Thoracic aorta (tissue), 2 donors: ENCODE data around the gene COL28A1. TPM values are rescaled to one million over a fixed set of nuclear protein-coding genes. Genes with fewer than 3 reads are reported as not detected.

ENCODE experiments used
- ATAC-seq: fragments of 150-250 bp; one replicate; pipeline ENCODE4 v1.8.0; 2017; ENCODE audit warnings: low read depth; ENCODE audit not compliant: insufficient number of reproducible peaks, low FRiP score
- DNase-seq: peaks from one replicate; pipeline ENCODE4 v3.0.0-alpha.2; 2020; ENCODE audit warnings: low spot score
- H3K27ac ChIP-seq, 2 donors: fragments of 200-600 bp; sonication (generic); 1 replicate in 1 of 2; 2 replicates in 1 of 2; pipeline ENCODE4 v1.5.1; 2016; ENCODE audit warnings: mild to moderate bottlenecking in 2 of 2, moderate library complexity in 2 of 2
- H3K27me3 ChIP-seq: fragments of 200-600 bp; sonication (generic); replicated peaks from 2 replicates; pipeline ENCODE4 v1.6.0; 2016; ENCODE audit warnings: mild to moderate bottlenecking; ENCODE audit not compliant: insufficient read depth
- H3K36me3 ChIP-seq: fragments of 200-600 bp; sonication (generic); one replicate; pipeline ENCODE4 v1.5.1; 2016
- H3K4me1 ChIP-seq, 2 donors: fragments of 200-600 bp; sonication (generic); 1 replicate in 1 of 2; 2 replicates in 1 of 2; pipeline versions ENCODE4 v1.5.1 to v1.6.0; 2016; ENCODE audit warnings: low read depth in 2 of 2, mild to moderate bottlenecking in 1 of 2; ENCODE audit not compliant: control insufficient read depth in 1 of 2
- H3K4me3 ChIP-seq: fragments of 200-600 bp; sonication (generic); 2 replicates; pipeline ENCODE4 v1.5.1; 2016; ENCODE audit warnings: mild to moderate bottlenecking
- H3K9me3 ChIP-seq: fragments of 200-600 bp; sonication (generic); 2 replicates; pipeline ENCODE4 v1.5.1; 2016
- total RNA-seq, 2 donors: library from RNA; depleted of rRNA; stranded (reverse); fragments of >200 nt; gene quantifications; one replicate each; pipeline versions ENCODE4 v1.1.0 to v1.2.3, GENCODE V29; 2016
- TF ChIP-seq, protein P1 (sequence below): fragments of 200-600 bp; sonication (generic); IDR thresholded peaks from one replicate; pipeline ENCODE4 v1.5.1; 2019; ENCODE audit warnings: antibody characterized with exemption

The COL28A1 gene
- total RNA-seq, 2 donors from 2014 or later = 2.4 to 3.0 TPM

DNA sequence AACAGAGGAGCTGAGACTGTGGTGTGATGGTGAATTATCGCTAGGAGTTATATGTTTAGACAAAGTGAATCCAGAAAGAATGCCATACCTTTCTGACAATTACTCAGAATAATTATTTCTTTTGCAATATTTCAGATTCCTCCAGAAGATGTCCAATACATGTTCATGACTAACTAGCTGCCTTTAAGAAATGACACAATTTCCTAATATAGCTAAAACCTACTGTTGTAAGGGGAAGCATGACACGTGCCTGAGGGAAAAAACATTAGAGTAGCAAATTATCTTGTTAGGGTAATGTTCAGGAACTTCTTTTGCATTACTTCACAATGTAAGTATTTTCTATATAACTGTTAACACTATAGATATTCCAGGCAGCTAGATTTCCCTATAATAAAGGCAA lies 150.3 kb downstream of the COL28A1 start:
- Histone ChIP-seq H3K9me3 (no peaks in the 10 kb centered on the region), H3K36me3 (no peaks in the 10 kb centered on the region), H3K27me3 (no peaks in the 10 kb centered on the region), H3K4me1 (no peaks in the 10 kb centered on the region), H3K27ac (no peak overlapping the region), H3K4me3 (no peak overlapping the region)
- DNase-seq = no peak
- ATAC-seq = no peak
- TF ChIP-seq, protein P1, sequence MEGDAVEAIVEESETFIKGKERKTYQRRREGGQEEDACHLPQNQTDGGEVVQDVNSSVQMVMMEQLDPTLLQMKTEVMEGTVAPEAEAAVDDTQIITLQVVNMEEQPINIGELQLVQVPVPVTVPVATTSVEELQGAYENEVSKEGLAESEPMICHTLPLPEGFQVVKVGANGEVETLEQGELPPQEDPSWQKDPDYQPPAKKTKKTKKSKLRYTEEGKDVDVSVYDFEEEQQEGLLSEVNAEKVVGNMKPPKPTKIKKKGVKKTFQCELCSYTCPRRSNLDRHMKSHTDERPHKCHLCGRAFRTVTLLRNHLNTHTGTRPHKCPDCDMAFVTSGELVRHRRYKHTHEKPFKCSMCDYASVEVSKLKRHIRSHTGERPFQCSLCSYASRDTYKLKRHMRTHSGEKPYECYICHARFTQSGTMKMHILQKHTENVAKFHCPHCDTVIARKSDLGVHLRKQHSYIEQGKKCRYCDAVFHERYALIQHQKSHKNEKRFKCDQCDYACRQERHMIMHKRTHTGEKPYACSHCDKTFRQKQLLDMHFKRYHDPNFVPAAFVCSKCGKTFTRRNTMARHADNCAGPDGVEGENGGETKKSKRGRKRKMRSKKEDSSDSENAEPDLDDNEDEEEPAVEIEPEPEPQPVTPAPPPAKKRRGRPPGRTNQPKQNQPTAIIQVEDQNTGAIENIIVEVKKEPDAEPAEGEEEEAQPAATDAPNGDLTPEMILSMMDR = no peak

DNA sequence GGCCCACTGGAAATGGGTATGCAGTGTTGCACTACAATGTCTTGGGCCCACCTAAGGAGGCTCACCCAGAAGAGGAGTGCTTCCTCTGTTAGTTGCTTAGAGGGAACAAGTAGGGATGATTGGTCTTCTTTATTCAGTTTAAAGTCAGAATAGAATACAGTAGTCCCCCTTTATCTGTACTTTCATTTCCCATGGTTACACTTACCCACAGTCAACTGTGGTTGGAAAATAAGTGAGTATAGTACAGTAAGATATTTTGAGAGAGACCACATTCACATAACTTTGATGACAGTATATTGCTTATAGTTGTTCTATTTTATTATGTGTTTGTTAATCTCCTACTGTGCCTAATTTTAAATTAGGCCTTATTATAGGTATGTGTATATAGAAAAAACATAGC lies 151.4 kb downstream of the COL28A1 start:
- no peak overlapping the region for H3K4me3 ChIP-seq
- TF ChIP-seq, protein P1 = no peak
- no peaks in the 10 kb centered on the region for H3K9me3 ChIP-seq
- no peaks in the 10 kb centered on the region for H3K4me1 ChIP-seq
- no peak overlapping the region for H3K27ac ChIP-seq
- no peaks in the 10 kb centered on the region for H3K27me3 ChIP-seq
- H3K36me3 ChIP-seq = no peaks in the 10 kb centered on the region
- ATAC-seq = no peak
- no peak for DNase-seq

DNA sequence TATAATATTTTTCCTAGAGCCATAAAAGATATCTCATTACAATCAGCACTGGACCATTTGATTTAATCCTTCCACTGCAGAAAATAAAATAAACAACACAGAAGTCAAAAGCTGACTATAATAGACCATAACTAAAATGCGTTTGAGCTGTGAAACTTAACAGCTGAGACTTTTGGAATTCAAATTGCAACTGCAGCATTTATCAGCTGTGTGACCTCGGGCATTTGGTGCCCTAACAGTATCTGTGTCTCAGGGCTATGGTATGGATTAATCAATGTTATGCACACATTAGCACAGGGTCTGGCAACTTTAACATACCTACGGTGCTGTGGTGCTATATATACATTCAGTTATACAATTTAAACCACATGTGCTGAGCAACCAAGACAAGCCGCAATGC lies 160.1 kb downstream of the COL28A1 start:
- Histone ChIP-seq H3K27me3 (no peaks in the 10 kb centered on the region), H3K4me1 (no peaks in the 10 kb centered on the region), H3K4me3 (no peak overlapping the region), H3K27ac (no peak overlapping the region), H3K36me3 (no peaks in the 10 kb centered on the region), H3K9me3 (no peaks in the 10 kb centered on the region)
- TF ChIP-seq, protein P1 = no peak
- no peak for ATAC-seq
- no peak for DNase-seq

DNA sequence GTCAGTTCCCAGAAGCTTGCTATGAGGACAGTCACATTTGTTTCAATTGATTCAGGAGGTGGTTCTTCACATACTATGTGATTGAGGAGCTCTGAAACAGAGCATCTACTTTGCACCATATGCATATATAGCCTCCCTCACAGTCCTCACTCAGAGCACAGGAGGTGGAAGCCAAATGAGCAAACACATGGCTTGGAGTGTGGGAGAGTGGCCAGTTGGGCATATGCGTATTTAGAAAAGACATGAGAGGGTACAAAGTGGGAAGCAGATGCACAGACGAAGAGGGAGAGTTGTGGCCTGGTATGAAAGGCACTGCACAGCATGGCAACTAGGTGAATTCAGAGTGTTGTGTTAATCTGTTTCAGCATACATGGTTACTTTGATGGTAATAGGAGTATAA lies 165.6 kb downstream of the COL28A1 start:
- H3K36me3 ChIP-seq = no peaks in the 10 kb centered on the region

DNA sequence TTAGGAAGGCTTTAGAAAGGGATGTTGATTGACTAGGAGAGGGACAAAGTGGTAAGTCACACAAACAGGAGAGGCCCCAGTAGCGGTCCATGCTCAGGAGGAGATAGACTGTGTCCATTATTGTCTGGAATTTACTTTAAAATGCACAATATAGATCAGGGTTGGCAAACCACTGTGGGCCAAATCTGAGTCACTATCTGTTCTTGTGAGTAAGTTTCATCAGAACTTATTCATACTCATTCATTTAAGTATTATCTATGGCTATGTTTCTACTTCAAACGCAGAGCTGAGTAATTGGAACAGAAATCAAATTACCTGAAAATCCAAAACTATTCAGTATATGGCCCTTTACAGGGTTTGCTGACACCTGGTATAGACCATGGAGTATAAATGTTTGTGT lies 166.5 kb downstream of the COL28A1 start:
- H3K36me3 ChIP-seq = no peaks in the 10 kb centered on the region
- no peak for DNase-seq
- H3K4me3 ChIP-seq = no peak overlapping the region

More for the DNA sequence above, 165.6 kb downstream of the COL28A1 start:
- Histone ChIP-seq H3K27me3 (no peaks in the 10 kb centered on the region), H3K27ac (no peak overlapping the region), H3K4me3 (no peak overlapping the region), H3K4me1 (no peaks in the 10 kb centered on the region), H3K9me3 (no peaks in the 10 kb centered on the region)
- TF ChIP-seq, protein P1 = no peak
- no peak for ATAC-seq
- no peak for DNase-seq

More for the DNA sequence above, 166.5 kb downstream of the COL28A1 start:
- ATAC-seq = no peak
- no peaks in the 10 kb centered on the region for H3K9me3 ChIP-seq
- no peak overlapping the region for H3K27ac ChIP-seq
- no peaks in the 10 kb centered on the region for H3K27me3 ChIP-seq
- TF ChIP-seq, protein P1 = no peak
- H3K4me1 ChIP-seq = no peaks in the 10 kb centered on the region
